Fibroblast of skin of left biceps (primary cell): ENCODE results near the gene SVEP1.
"Not testable (repeated sequence)": the region's sequence is repeated elsewhere in the genome, so short reads cannot be mapped to it uniquely, and the experiment has no call there.

Source experiments
- DNase-seq, 2 experiments: peaks; one replicate each; pipeline ENCODE4 v3.0.0-alpha.2; 2013; ENCODE audit warnings: low read depth in 2 of 2

Gene SVEP1

GRCh38 chr9:110579034-110579861 is at the start of gene SVEP1:
TSS of gene SVEP1 (minus strand) at chr9:110579741. CDS start at chr9:110579543, 198 bp downstream.
- no peak for DNase-seq

GRCh38 chr9:110626101-110626829 is 46.7 kb upstream of the SVEP1 start:
- DNase-seq: no peak

DNA sequence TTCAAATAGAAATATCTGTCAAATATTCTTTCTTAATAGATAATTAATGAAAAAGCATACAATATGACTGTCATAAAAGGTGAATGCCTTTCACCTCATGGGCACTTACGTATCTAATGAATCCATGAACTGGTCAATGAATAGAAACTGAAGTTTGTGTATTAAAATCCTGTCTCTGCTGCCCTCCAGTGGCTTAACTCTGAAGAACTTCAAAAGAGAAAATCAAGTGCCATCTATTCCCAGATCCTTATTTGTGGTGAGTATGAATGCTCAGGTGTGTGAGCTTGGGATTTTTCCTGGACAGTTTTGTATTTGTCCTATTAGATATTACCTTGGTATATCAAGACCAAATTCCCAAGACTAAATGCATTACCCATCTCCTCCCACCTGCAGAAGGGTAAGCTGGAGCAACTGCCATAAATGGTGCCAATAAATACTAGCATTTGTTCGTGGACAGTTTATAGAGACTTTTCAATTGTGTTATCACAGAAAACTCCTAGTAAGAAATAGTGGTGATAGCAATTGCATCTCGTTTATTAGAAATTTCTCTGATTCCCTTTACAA is 44.0 kb upstream of the SVEP1 start:
- DNase-seq: no peak

DNA sequence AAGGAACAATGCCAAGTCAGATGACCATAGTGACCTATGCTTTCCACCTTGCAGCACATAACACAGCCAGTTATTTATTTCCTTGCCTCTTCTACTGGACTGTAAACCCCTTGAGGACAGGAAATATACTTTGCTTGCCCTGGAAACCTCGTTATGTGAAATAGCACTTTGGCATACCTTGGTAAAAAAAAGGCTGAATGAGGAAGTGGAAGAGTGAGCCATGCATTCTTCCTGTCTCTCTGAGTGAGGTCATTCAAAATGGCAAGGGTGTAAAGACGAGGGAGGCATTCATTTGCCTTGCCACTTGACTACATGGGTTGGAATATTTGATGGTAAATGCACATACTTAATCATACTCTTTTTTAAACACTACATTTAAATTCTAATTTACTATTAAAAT is 42.8 kb upstream of the SVEP1 start:
- DNase-seq: no peak

GRCh38 chr9:110620726-110621125 is 41.2 kb upstream of the SVEP1 start:
- DNase-seq: no peak

- DNase-seq: no peak
Observed at GRCh38 chr9:110619831-110620230, 40.3 kb upstream of the SVEP1 start.

DNA sequence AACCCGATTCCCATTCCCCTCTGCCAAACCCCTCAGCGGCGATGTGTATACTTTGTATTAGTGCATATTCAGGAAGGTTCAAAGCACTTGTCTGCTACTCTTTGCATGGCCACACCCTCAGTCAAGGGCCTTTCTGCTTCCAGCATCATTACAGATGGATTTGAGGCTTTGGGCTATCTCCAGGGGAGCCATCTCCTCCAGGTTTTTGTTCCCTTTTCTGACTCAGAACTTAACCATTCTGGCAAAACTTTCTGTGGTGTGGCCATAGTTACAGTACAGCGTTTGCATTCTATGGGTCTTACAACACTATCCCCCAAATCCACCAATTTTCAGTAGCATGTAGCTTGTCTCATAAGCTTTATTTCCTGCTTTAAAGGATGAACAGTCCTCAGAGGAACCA is 36.0 kb upstream of the SVEP1 start:
- peak in 1 of 2 experiments; percentile 59 for DNase-seq

DNA sequence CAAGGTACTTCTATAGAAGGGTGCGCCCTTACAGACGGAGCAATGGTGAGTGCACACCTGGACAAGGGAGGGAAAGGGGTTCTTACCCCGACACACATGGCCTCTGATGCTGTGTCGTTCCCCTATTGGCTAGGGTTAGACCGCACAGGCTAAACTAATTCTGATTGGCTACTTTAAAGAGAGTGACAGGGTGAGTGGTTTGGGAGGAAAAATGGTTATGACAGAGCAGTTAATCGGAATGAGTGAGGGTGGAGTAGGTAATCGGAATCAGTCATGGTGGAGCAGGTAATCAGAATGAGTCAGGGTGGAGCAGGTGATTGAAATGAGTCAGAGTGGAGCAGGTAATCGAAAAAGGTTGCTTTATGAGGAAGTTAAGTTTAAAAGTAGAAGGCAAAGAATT is 35.0 kb upstream of the SVEP1 start:
- not testable (repeated sequence) for DNase-seq

- no peak for DNase-seq
Observed at GRCh38 chr9:110606179-110606790, 26.7 kb upstream of the SVEP1 start.

GRCh38 chr9:110605565-110605964 is 26.0 kb upstream of the SVEP1 start:
- DNase-seq: no peak

GRCh38 chr9:110604171-110604601 is 24.6 kb upstream of the SVEP1 start:
- DNase-seq: no peak

DNA sequence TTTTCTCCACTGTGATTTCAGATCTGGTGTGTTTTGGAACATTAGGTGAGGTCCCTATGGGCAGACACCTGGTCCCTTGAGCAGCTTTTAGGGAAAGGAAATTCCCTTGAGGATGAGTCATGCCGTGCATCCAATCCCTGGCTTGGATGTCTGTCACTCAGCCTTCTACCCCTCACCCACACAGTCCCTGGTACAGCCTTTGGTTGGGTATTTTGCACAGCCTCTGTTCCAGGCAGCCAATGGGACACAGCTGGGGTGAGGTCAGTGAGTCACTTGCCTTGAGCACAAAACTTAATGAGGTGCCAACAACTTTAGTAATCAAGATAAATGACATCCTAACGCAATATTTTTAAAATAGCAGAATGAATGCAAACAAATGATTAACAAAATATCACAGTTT is 22.7 kb upstream of the SVEP1 start:
- DNase-seq: no peak

DNA sequence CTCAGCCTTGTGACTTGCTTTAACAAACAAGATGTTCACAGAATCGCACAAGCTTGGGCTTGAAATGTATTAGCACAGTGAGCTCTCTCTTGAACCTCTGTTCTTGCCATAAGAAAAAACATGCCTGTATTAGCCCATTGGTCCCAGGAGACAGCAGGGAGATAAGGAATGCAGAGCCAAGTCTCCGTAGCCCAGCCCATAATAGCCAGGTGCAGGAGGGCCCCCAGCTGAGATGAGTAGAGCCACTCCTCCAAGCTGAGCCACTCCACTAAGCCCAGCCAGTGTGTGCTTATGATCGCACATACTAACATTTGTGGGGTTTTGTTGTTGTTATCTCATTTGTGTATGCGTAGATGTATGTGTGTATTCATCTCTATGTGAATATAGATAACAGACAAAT is 21.6 kb upstream of the SVEP1 start:
- DNase-seq: no peak

DNA sequence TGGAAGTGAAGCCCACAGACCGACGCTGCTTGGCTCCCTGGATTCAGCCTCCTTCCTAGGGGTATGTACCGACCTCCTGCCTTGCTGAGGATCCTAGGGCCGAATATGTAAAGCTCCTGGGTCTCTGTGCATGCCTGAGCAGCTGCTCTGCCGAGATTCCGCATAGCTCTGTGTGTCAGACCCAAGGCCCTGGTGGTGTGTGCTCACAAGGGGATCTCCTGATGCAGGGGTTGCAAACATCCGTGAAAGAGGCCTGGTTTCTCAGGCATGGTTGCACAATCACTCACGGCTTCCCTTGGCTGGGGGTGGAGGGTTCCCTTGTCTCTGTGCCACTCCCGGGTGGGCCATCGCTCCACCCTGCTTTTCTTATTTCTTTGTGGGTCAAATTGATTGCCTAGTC is 19.9 kb upstream of the SVEP1 start:
- no peak for DNase-seq

GRCh38 chr9:110592044-110592830 is 12.7 kb upstream of the SVEP1 start:
- DNase-seq: no peak

DNA sequence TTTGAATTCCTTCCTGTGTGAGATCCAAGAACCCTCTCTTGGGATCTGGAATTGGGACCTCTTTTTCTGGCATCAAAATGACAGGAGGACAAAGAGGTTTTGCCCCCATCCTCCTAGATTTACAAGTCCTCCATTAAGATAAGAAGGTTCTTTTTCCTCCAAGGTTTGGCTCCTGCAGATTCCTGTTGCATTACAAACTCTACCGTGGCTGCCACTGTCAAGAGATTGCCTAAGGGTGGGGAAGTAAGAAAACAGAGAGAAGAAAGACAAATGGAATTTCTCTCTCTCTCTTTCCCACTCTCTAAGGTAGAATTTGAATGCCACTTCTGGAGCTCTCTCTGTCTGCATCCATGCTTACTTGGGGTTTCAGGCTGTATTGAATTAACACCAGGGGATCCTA is 12.0 kb upstream of the SVEP1 start:
- no peak for DNase-seq

- DNase-seq: no peak
Observed at GRCh38 chr9:110590816-110591215, 11.3 kb upstream of the SVEP1 start.

GRCh38 chr9:110588296-110588695 is 8.8 kb upstream of the SVEP1 start:
- no peak for DNase-seq

GRCh38 chr9:110583237-110583636 is 3.7 kb upstream of the SVEP1 start:
- DNase-seq: no peak

GRCh38 chr9:110582156-110582555 is 2.6 kb upstream of the SVEP1 start:
- DNase-seq: no peak

DNA sequence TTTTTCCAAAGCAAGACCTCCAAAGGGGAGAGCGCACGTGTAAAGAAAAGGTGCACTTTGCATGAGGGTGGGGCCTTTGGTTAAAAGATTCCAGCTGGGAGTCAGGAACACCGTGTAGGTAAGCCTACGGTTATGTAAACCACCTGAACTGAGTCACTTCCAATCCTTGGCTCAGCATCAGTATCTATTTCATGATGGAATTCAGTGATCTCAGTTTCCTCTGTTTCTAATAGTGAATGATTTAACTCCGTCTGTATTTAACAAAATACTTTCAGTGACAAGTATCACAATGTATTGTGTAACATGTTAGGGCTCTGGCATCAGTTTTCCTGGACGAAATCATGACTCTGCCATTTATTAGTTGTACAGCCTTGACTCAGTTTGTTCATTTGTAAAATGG is 1.3 kb upstream of the SVEP1 start:
- no peak for DNase-seq

DNA sequence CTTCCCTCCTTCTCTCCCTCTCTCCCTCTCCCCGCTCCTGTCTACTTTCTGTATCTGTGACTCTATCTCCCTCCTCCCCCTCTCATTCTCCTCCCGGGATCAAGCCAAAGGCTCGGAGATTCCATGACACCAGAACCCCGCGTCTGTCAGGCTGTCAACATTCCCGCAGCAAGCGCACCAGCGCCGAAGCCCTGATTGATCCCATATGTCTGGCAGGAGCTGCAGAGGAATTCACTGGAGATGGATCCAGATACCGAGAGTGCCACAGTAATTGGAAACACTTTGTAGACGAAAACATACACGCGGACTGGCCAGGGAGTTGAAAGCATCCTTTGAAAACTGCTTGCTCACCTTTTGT is 300 bp upstream of the SVEP1 start:
- peak; percentile 95 for DNase-seq
